ENCODE data around the gene NMT1. TPM values are rescaled to one million over a fixed set of nuclear protein-coding genes. Genes with fewer than 3 reads are reported as not detected.

NMT1 gene
- total RNA-seq, 1 experiment from 2014 or later, result 152 TPM

DNA sequence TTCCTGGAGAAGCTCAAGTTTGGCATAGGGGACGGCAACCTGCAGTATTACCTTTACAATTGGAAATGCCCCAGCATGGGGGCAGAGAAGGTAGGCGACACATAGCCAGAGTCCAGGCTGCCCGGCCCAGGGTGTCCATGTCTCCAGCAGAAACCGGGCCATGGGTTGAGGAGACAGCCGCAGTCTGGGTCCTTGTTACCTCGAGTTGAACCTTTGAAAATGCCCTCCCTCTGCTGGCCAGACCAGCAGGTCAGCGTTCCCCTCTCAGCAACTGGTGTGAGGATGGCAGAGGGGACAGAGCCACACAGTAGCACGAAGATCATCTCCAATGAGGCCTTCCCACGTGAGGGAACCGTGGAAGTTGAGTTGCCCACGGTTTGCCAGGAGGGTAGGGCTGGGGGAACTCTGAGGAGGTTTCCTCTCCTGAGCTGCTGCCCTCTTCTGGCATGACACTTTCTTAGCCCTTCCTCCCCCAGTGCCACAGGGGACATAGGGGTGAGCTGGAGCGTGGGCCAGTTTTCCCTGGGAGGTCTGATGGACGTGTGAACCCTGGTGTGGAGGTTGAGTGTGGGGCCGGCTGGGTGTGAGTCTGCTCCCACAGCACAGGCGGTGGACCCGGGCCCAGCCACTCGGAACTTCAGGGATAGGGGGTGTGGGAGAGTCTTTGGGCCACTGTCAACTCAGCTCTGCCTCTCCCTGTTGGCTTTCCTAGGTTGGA, 43.9 kb downstream of the NMT1 start:
- Mint-ChIP-seq H3K4me3 (no peak overlapping the region), H3K27ac (no peak overlapping the region), H3K27me3 (ENCODE audit: low read depth) (no peaks in the 10 kb centered on the region), H3K4me1 (no peaks in the 10 kb centered on the region), H3K36me3 (peaks cover 57% of the 10 kb centered on the region), H3K9me3 (no peaks in the 10 kb centered on the region)
- DNase-seq (ENCODE audit: low spot score) (no peak), ATAC-seq (no peak; the same call in 1 of the 2 replicates)
- CTCF ChIA-PET, result interaction anchor here (1.0 to 2.6 kb wide), 4 partner anchors 9 to 30 kb away, joined by 5 to 9 read pairs (median 6); partner anchors contain the start of gene ACBD4
- TF ChIP-seq PRDM15 (CRISPR knock-in tag; IDR thresholded peaks at IDR 0.05) (no peak), JUN (CRISPR knock-in tag; IDR thresholded peaks at IDR 0.05) (no peak), JAZF1 (CRISPR knock-in tag; IDR thresholded peaks at IDR 0.05) (no peak), ETV6 (CRISPR knock-in tag; IDR thresholded peaks at IDR 0.05) (no peak), OVOL2 (CRISPR knock-in tag; IDR thresholded peaks at IDR 0.05; ENCODE audit: borderline replicate concordance) (no peak), ERG (CRISPR knock-in tag; IDR thresholded peaks at IDR 0.05) (no peak), TP53 (CRISPR knock-in tag; IDR thresholded peaks at IDR 0.05) (no peak), ZNF396 (CRISPR knock-in tag; IDR thresholded peaks at IDR 0.05; ENCODE audit: borderline replicate concordance) (no peak), ZNF138 (CRISPR knock-in tag; conservative IDR thresholded peaks at IDR 0.05) (no peak), GTF2I (CRISPR knock-in tag; conservative IDR thresholded peaks at IDR 0.05) (no peak), NR2C2 (CRISPR knock-in tag; IDR thresholded peaks at IDR 0.05) (no peak)
- TF ChIP-seq, protein P1, sequence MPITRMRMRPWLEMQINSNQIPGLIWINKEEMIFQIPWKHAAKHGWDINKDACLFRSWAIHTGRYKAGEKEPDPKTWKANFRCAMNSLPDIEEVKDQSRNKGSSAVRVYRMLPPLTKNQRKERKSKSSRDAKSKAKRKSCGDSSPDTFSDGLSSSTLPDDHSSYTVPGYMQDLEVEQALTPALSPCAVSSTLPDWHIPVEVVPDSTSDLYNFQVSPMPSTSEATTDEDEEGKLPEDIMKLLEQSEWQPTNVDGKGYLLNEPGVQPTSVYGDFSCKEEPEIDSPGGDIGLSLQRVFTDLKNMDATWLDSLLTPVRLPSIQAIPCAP (CRISPR knock-in tag; IDR thresholded peaks at IDR 0.05), result no peak
- POLR2A ChIA-PET, result no interaction called here

- DNase-seq (ENCODE audit: low spot score), result no peak
- H3K36me3 Mint-ChIP-seq, result peaks cover 57% of the 10 kb centered on the region
- ChIA-PET POLR2A (no interaction called here), CTCF (interaction anchor here (1.0 to 1.6 kb wide), 2 partner anchors 29 to 66 kb away, joined by 5 to 8 read pairs; partner anchors contain the start of gene ACBD4)
- TF ChIP-seq ATF2 (CRISPR knock-in tag; IDR thresholded peaks at IDR 0.05; ENCODE audit: borderline replicate concordance, low read depth) (no peak), ZBTB21 (CRISPR knock-in tag; IDR thresholded peaks at IDR 0.05; ENCODE audit: borderline replicate concordance) (no peak), HMGA2 (CRISPR knock-in tag; IDR thresholded peaks at IDR 0.05) (no peak), ZNF219 (CRISPR knock-in tag; IDR thresholded peaks at IDR 0.05; ENCODE audit: borderline replicate concordance) (no peak), FOXJ3 (CRISPR knock-in tag; IDR thresholded peaks at IDR 0.05; ENCODE audit: borderline replicate concordance) (no peak), ZNF138 (CRISPR knock-in tag; conservative IDR thresholded peaks at IDR 0.05) (no peak)
- TF ChIP-seq, protein P1 (CRISPR knock-in tag; IDR thresholded peaks at IDR 0.05), result no peak
- TF ChIP-seq, protein P2, sequence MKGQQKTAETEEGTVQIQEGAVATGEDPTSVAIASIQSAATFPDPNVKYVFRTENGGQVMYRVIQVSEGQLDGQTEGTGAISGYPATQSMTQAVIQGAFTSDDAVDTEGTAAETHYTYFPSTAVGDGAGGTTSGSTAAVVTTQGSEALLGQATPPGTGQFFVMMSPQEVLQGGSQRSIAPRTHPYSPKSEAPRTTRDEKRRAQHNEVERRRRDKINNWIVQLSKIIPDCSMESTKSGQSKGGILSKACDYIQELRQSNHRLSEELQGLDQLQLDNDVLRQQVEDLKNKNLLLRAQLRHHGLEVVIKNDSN (CRISPR knock-in tag; IDR thresholded peaks at IDR 0.05), result no peak
- TF ChIP-seq, protein P3, sequence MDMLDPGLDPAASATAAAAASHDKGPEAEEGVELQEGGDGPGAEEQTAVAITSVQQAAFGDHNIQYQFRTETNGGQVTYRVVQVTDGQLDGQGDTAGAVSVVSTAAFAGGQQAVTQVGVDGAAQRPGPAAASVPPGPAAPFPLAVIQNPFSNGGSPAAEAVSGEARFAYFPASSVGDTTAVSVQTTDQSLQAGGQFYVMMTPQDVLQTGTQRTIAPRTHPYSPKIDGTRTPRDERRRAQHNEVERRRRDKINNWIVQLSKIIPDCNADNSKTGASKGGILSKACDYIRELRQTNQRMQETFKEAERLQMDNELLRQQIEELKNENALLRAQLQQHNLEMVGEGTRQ (CRISPR knock-in tag; IDR thresholded peaks at IDR 0.05), result no peak
- H3K27ac Mint-ChIP-seq, result no peak overlapping the region
- no peaks in the 10 kb centered on the region for H3K27me3 Mint-ChIP-seq (ENCODE audit: low read depth)
- ATAC-seq, result no peak
- H3K4me3 Mint-ChIP-seq, result no peak overlapping the region
- no peaks in the 10 kb centered on the region for H3K4me1 Mint-ChIP-seq
- no peaks in the 10 kb centered on the region for H3K9me3 Mint-ChIP-seq
These were observed 45.0 kb downstream of the NMT1 start for GRCh38 chr17:45106096-45106495.
